Vein endothelial cell (primary cell): ENCODE measurements around the gene SH3D21. TPM values are rescaled to one million over a fixed set of nuclear protein-coding genes. Genes with fewer than 3 reads are reported as not detected.

Experiments used
- total RNA-seq: library from RNA; depleted of rRNA; stranded (reverse); fragments of >200 nt; gene quantifications from 2 replicates; pipeline ENCODE4 v1.2.3, GENCODE V29; 2012

The SH3D21 gene
- 2.2 and 3.3 TPM in 2 replicates for total RNA-seq

GRCh38 chr1:36306210-36306901 lies at the start of gene SH3D21:
Gene SH3D21, plus strand, starts transcription at chr1:36306368. Its CDS starts 53 bp downstream, at chr1:36306421.

DNA sequence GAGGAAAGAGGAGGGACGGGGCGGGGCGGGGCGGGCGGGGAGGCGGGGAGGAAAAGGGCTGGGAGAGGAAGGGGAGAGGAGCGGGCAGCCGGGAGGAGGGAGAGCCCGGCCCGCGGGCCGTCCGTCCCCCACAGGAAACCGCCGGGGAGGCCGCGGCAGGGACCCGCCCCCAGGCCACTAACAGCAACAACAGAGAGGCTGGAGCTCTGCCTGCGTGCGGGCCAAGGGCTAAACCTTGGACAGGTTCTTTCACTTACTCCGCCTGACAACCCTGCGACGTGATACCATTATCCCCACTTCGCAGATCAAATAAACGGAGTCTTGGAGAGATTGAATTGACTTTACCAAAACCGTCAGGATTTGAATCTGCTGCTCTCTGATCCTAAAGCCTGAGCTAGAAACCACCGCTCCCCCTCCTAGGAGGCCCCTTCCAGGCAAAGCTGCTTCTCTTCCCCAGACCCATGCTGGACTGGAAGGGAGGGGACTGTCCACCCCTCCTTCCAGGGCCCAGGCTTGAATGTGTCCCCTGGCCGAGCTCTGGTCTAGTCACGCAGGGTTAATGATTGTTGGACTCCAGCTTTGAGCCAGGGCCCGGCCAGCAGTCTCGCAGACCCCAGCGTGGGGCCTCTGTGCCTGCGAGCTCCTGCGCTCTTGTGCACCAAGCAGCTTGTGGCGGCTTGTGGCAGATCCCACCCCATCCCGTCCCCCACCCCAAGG lies 17.6 kb downstream of the SH3D21 start, which contains the start of gene EVA1B:
TSS of gene EVA1B (minus strand) at position 10 of the 717 bp plus-strand sequence. CDS start 608 bp downstream, outside the sequence.

Other genes starting within 250 kb of the SH3D21 start
- gene TEKT2, start 222.3 kb upstream of the SH3D21 start, total RNA-seq: 0.10 and 0.33 TPM in 2 replicates
- 25.7 and 33.6 TPM in 2 replicates for gene ADPRS, start 217.5 kb upstream of the SH3D21 start, total RNA-seq
- 2.4 and 2.6 TPM in 2 replicates for gene COL8A2, start 181.1 kb upstream of the SH3D21 start, total RNA-seq
- 96.0 and 99.6 TPM in 2 replicates for gene TRAPPC3, start 156.9 kb upstream of the SH3D21 start, total RNA-seq
- 188 and 205 TPM in 2 replicates for gene MAP7D1, start 150.2 kb upstream of the SH3D21 start, total RNA-seq
- gene THRAP3, start 81.9 kb upstream of the SH3D21 start, total RNA-seq: 170 and 183 TPM in 2 replicates
- 101 and 165 TPM in 2 replicates for gene EVA1B, start 17.3 kb downstream of the SH3D21 start, total RNA-seq
- gene STK40, start 79.6 kb downstream of the SH3D21 start, total RNA-seq: 21.2 and 25.2 TPM in 2 replicates
- gene LSM10, start 91.5 kb downstream of the SH3D21 start, total RNA-seq: 6.4 and 8.8 TPM in 2 replicates
- gene OSCP1, start 144.1 kb downstream of the SH3D21 start, total RNA-seq: 4.1 and 6.9 TPM in 2 replicates
- gene MRPS15, start 158.0 kb downstream of the SH3D21 start, total RNA-seq: 80.6 and 86.2 TPM in 2 replicates
- gene CSF3R, start 176.5 kb downstream of the SH3D21 start, total RNA-seq: not detected in 2 replicates